Stimulated activated CD8-positive, alpha-beta memory T cell treated with anti-CD3 and anti-CD28 coated beads, Interleukin-4, amount 100 ng/mL, for 1 hour (primary cell): ENCODE data around the gene GRIFIN.
"Not testable (repeated sequence)": the region's sequence is repeated elsewhere in the genome, so short reads cannot be mapped to it uniquely, and the experiment has no call there.

Experiments used
- DNase-seq, 2 donors: peaks; one replicate each; pipeline ENCODE4 v3.0.0-alpha.2; 2020; ENCODE audit warnings: low read depth in 2 of 2, low spot score in 1 of 2

GRIFIN gene

GRCh38 chr7:2480070-2480408 is 3.8 kb upstream of the GRIFIN start:
- no peak for DNase-seq

GRCh38 chr7:2479276-2480069 is 3.3 kb upstream of the GRIFIN start:
- DNase-seq = no peak

GRCh38 chr7:2478800-2479199 is 2.6 kb upstream of the GRIFIN start:
- DNase-seq = no peak

- DNase-seq = no peak
Observed at GRCh38 chr7:2478399-2478785, 2.2 kb upstream of the GRIFIN start.

GRCh38 chr7:2477447-2478398 is 1.5 kb upstream of the GRIFIN start:
- DNase-seq = peak; percentile 24 to 31

GRCh38 chr7:2476776-2477446 is 713 bp upstream of the GRIFIN start:
- DNase-seq = no peak

GRCh38 chr7:2475678-2476015 is 551 bp downstream of the GRIFIN start:
- DNase-seq = no peak

GRCh38 chr7:2474813-2475677 is 1.2 kb downstream of the GRIFIN start:
- no peak for DNase-seq

- no peak for DNase-seq
Observed at GRCh38 chr7:2474224-2474623, 2.0 kb downstream of the GRIFIN start.

GRCh38 chr7:2473496-2474180 is 2.6 kb downstream of the GRIFIN start:
- DNase-seq = no peak

GRCh38 chr7:2472739-2473138 is 3.5 kb downstream of the GRIFIN start:
- DNase-seq = no peak

- no peak for DNase-seq
Observed at GRCh38 chr7:2471396-2471795, 4.8 kb downstream of the GRIFIN start.

- DNase-seq = no peak
Observed at GRCh38 chr7:2471022-2471329, 5.2 kb downstream of the GRIFIN start.

GRCh38 chr7:2470204-2471021 is 5.8 kb downstream of the GRIFIN start:
- DNase-seq = no peak

GRCh38 chr7:2469460-2470203 is 6.6 kb downstream of the GRIFIN start:
- DNase-seq = not testable (repeated sequence)

- DNase-seq = no peak
Observed at GRCh38 chr7:2468227-2468626, 8.0 kb downstream of the GRIFIN start.

- DNase-seq = no peak
Observed at GRCh38 chr7:2466675-2467074, 9.5 kb downstream of the GRIFIN start.

GRCh38 chr7:2465928-2466327 is 10.3 kb downstream of the GRIFIN start:
- no peak for DNase-seq

GRCh38 chr7:2462731-2463130 is 13.5 kb downstream of the GRIFIN start:
- DNase-seq = no peak
